ENCODE measurements around the gene NCAM1.

NCAM1 gene

GRCh38 chr11:113083571-113083970 is 122.4 kb downstream of the NCAM1 start:
- Histone ChIP-seq H3K36me3 (ENCODE audit: control insufficient read depth, insufficient read depth, low read length) (no peaks in the 10 kb centered on the region), H2BK15ac (replicated peaks; ENCODE audit: low read depth) (no peak overlapping the region), H3K4ac (ENCODE audit: low read depth, low read length) (no peak overlapping the region), H3K27me3 (ENCODE audit: insufficient read depth, low read length, poor library complexity) (no peaks in the 10 kb centered on the region), H2BK5ac (ENCODE audit: low read length) (no peak overlapping the region), H3K23ac (ENCODE audit: low read length) (no peak overlapping the region), H3K4me3 (ENCODE audit: low read length) (no peak overlapping the region), H3K79me2 (ENCODE audit: control insufficient read depth, insufficient read depth, low read length) (no peaks in the 10 kb centered on the region), H4K5ac (ENCODE audit: low read length) (no peak overlapping the region), H3K9ac (ENCODE audit: low read length) (no peak overlapping the region), H2BK120ac (ENCODE audit: low read depth, low read length) (no peak overlapping the region), H2AK5ac (ENCODE audit: low read length) (no peak overlapping the region), H4K8ac (ENCODE audit: low read depth, low read length) (no peak overlapping the region), H3K56ac (ENCODE audit: low read length) (no peak overlapping the region), H3K79me1 (ENCODE audit: low read length) (no peaks in the 10 kb centered on the region), H3K4me2 (ENCODE audit: low read length) (no peak overlapping the region), H3K27ac (ENCODE audit: low read depth, low read length) (no peak overlapping the region), H3K4me1 (ENCODE audit: control insufficient read depth, low read depth, low read length) (peaks cover 2% of the 10 kb centered on the region), H3K18ac (ENCODE audit: low read length) (no peak overlapping the region)
- no CpG with 5 or more reads among the region's 3 CpGs for WGBS (ENCODE audit: extremely low coverage, insufficient coverage, low lambda C conversion rate)
- DNase-seq = no peak

- Histone ChIP-seq H3K36me3 (ENCODE audit: control insufficient read depth, insufficient read depth, low read length) (no peaks in the 10 kb centered on the region), H4K5ac (ENCODE audit: low read length) (no peak overlapping the region), H3K18ac (ENCODE audit: low read length) (no peak overlapping the region), H3K27ac (ENCODE audit: low read depth, low read length) (no peak overlapping the region), H4K8ac (ENCODE audit: low read depth, low read length) (no peak overlapping the region), H3K9ac (ENCODE audit: low read length) (no peak overlapping the region), H2AK5ac (ENCODE audit: low read length) (no peak overlapping the region), H3K4ac (ENCODE audit: low read depth, low read length) (no peak overlapping the region), H2BK120ac (ENCODE audit: low read depth, low read length) (no peak overlapping the region), H3K4me2 (ENCODE audit: low read length) (no peak overlapping the region), H3K23ac (ENCODE audit: low read length) (no peak overlapping the region), H3K56ac (ENCODE audit: low read length) (no peak overlapping the region), H3K79me2 (ENCODE audit: control insufficient read depth, insufficient read depth, low read length) (no peaks in the 10 kb centered on the region), H3K79me1 (ENCODE audit: low read length) (no peaks in the 10 kb centered on the region), H3K4me1 (ENCODE audit: control insufficient read depth, low read depth, low read length) (peaks cover 2% of the 10 kb centered on the region), H3K4me3 (ENCODE audit: low read length) (no peak overlapping the region), H2BK15ac (replicated peaks; ENCODE audit: low read depth) (no peak overlapping the region), H2BK5ac (ENCODE audit: low read length) (no peak overlapping the region), H3K27me3 (ENCODE audit: insufficient read depth, low read length, poor library complexity) (no peaks in the 10 kb centered on the region)
- no peak for DNase-seq
- no CpG with 5 or more reads among the region's 4 CpGs for WGBS (ENCODE audit: extremely low coverage, insufficient coverage, low lambda C conversion rate)
Measured at GRCh38 chr11:113084297-113084696, 123.1 kb downstream of the NCAM1 start.

- Histone ChIP-seq H2AK5ac (ENCODE audit: low read length) (no peak overlapping the region), H3K18ac (ENCODE audit: low read length) (no peak overlapping the region), H3K56ac (ENCODE audit: low read length) (no peak overlapping the region), H3K27ac (ENCODE audit: low read depth, low read length) (no peak overlapping the region), H3K79me2 (ENCODE audit: control insufficient read depth, insufficient read depth, low read length) (no peaks in the 10 kb centered on the region), H3K27me3 (ENCODE audit: insufficient read depth, low read length, poor library complexity) (no peaks in the 10 kb centered on the region), H3K4me1 (ENCODE audit: control insufficient read depth, low read depth, low read length) (peaks cover 2% of the 10 kb centered on the region), H3K79me1 (ENCODE audit: low read length) (no peaks in the 10 kb centered on the region), H4K5ac (ENCODE audit: low read length) (no peak overlapping the region), H3K4me3 (ENCODE audit: low read length) (no peak overlapping the region), H2BK15ac (replicated peaks; ENCODE audit: low read depth) (no peak overlapping the region), H3K4ac (ENCODE audit: low read depth, low read length) (no peak overlapping the region), H2BK120ac (ENCODE audit: low read depth, low read length) (no peak overlapping the region), H3K23ac (ENCODE audit: low read length) (no peak overlapping the region), H3K36me3 (ENCODE audit: control insufficient read depth, insufficient read depth, low read length) (no peaks in the 10 kb centered on the region), H2BK5ac (ENCODE audit: low read length) (no peak overlapping the region), H3K4me2 (ENCODE audit: low read length) (no peak overlapping the region), H3K9ac (ENCODE audit: low read length) (no peak overlapping the region), H4K8ac (ENCODE audit: low read depth, low read length) (no peak overlapping the region)
- no CpG with 5 or more reads among the region's 3 CpGs for WGBS (ENCODE audit: extremely low coverage, insufficient coverage, low lambda C conversion rate)
- no peak for DNase-seq
Measured at GRCh38 chr11:113085446-113085845, 124.2 kb downstream of the NCAM1 start.

GRCh38 chr11:113087706-113088105 is 126.5 kb downstream of the NCAM1 start:
- Histone ChIP-seq H3K79me2 (ENCODE audit: control insufficient read depth, insufficient read depth, low read length) (no peaks in the 10 kb centered on the region), H3K56ac (ENCODE audit: low read length) (no peak overlapping the region), H4K5ac (ENCODE audit: low read length) (no peak overlapping the region), H3K9ac (ENCODE audit: low read length) (no peak overlapping the region), H2BK5ac (ENCODE audit: low read length) (no peak overlapping the region), H3K4ac (ENCODE audit: low read depth, low read length) (no peak overlapping the region), H3K18ac (ENCODE audit: low read length) (no peak overlapping the region), H3K36me3 (ENCODE audit: control insufficient read depth, insufficient read depth, low read length) (no peaks in the 10 kb centered on the region), H3K27ac (ENCODE audit: low read depth, low read length) (no peak overlapping the region), H3K79me1 (ENCODE audit: low read length) (no peaks in the 10 kb centered on the region), H3K4me1 (ENCODE audit: control insufficient read depth, low read depth, low read length) (peaks cover 2% of the 10 kb centered on the region), H2BK15ac (replicated peaks; ENCODE audit: low read depth) (no peak overlapping the region), H2AK5ac (ENCODE audit: low read length) (no peak overlapping the region), H3K4me2 (ENCODE audit: low read length) (no peak overlapping the region), H4K8ac (ENCODE audit: low read depth, low read length) (no peak overlapping the region), H3K23ac (ENCODE audit: low read length) (no peak overlapping the region), H3K27me3 (ENCODE audit: insufficient read depth, low read length, poor library complexity) (no peaks in the 10 kb centered on the region), H3K4me3 (ENCODE audit: low read length) (no peak overlapping the region), H2BK120ac (ENCODE audit: low read depth, low read length) (no peak overlapping the region)
- DNase-seq = no peak
- no CpG with 5 or more reads among the region's 4 CpGs for WGBS (ENCODE audit: extremely low coverage, insufficient coverage, low lambda C conversion rate)

GRCh38 chr11:113090716-113091480 is 129.7 kb downstream of the NCAM1 start:
- no CpG with 5 or more reads among the region's 4 CpGs for WGBS (ENCODE audit: extremely low coverage, insufficient coverage, low lambda C conversion rate)

GRCh38 chr11:113091481-113091780 is 130.2 kb downstream of the NCAM1 start:
- Histone ChIP-seq H2BK5ac (ENCODE audit: low read length) (no peak overlapping the region), H4K5ac (ENCODE audit: low read length) (no peak overlapping the region), H3K4me1 (ENCODE audit: control insufficient read depth, low read depth, low read length) (peaks cover 5% of the 10 kb centered on the region), H3K4me3 (ENCODE audit: low read length) (no peak overlapping the region), H3K79me2 (ENCODE audit: control insufficient read depth, insufficient read depth, low read length) (no peaks in the 10 kb centered on the region), H3K27me3 (ENCODE audit: insufficient read depth, low read length, poor library complexity) (no peaks in the 10 kb centered on the region), H3K27ac (ENCODE audit: low read depth, low read length) (no peak overlapping the region), H3K9ac (ENCODE audit: low read length) (no peak overlapping the region), H3K4me2 (ENCODE audit: low read length) (no peak overlapping the region), H3K18ac (ENCODE audit: low read length) (no peak overlapping the region), H2BK15ac (replicated peaks; ENCODE audit: low read depth) (no peak overlapping the region), H3K23ac (ENCODE audit: low read length) (no peak overlapping the region), H4K8ac (ENCODE audit: low read depth, low read length) (no peak overlapping the region), H3K79me1 (ENCODE audit: low read length) (no peaks in the 10 kb centered on the region), H3K4ac (ENCODE audit: low read depth, low read length) (no peak overlapping the region), H3K56ac (ENCODE audit: low read length) (no peak overlapping the region), H2BK120ac (ENCODE audit: low read depth, low read length) (no peak overlapping the region), H3K36me3 (ENCODE audit: control insufficient read depth, insufficient read depth, low read length) (no peaks in the 10 kb centered on the region), H2AK5ac (ENCODE audit: low read length) (no peak overlapping the region)
- no peak for DNase-seq
- WGBS (ENCODE audit: extremely low coverage, insufficient coverage, low lambda C conversion rate) = no CpG with 5 or more reads among the region's 1 CpG

More at GRCh38 chr11:113090716-113091480, 129.7 kb downstream of the NCAM1 start:
- H3K27ac ChIP-seq (ENCODE audit: low read depth, low read length) = no peak overlapping the region
- H2AK5ac ChIP-seq (ENCODE audit: low read length) = no peak overlapping the region
- no peaks in the 10 kb centered on the region for H3K79me2 ChIP-seq (ENCODE audit: control insufficient read depth, insufficient read depth, low read length)
- H3K4me1 ChIP-seq (ENCODE audit: control insufficient read depth, low read depth, low read length) = peaks cover 5% of the 10 kb centered on the region
- H2BK120ac ChIP-seq (ENCODE audit: low read depth, low read length) = no peak overlapping the region
- no peak for DNase-seq
- no peak overlapping the region for H4K5ac ChIP-seq (ENCODE audit: low read length)
- H3K4ac ChIP-seq (ENCODE audit: low read depth, low read length) = no peak overlapping the region
- H3K18ac ChIP-seq (ENCODE audit: low read length) = no peak overlapping the region
- no peak overlapping the region for H3K23ac ChIP-seq (ENCODE audit: low read length)
- H3K4me2 ChIP-seq (ENCODE audit: low read length) = no peak overlapping the region
- H3K36me3 ChIP-seq (ENCODE audit: control insufficient read depth, insufficient read depth, low read length) = no peaks in the 10 kb centered on the region
- no peaks in the 10 kb centered on the region for H3K79me1 ChIP-seq (ENCODE audit: low read length)
- H3K4me3 ChIP-seq (ENCODE audit: low read length) = no peak overlapping the region
- no peak overlapping the region for H4K8ac ChIP-seq (ENCODE audit: low read depth, low read length)
- no peaks in the 10 kb centered on the region for H3K27me3 ChIP-seq (ENCODE audit: insufficient read depth, low read length, poor library complexity)
- H2BK5ac ChIP-seq (ENCODE audit: low read length) = no peak overlapping the region
- no peak overlapping the region for H2BK15ac ChIP-seq (replicated peaks; ENCODE audit: low read depth)
- no peak overlapping the region for H3K9ac ChIP-seq (ENCODE audit: low read length)
- no peak overlapping the region for H3K56ac ChIP-seq (ENCODE audit: low read length)

Data from mesendoderm (in vitro differentiated cells).